Effector memory CD8-positive, alpha-beta T cell (primary cell): Measurements from ENCODE around the gene CNFN.
A peak's percentile ranks its signal among the peaks of the same experiment; 100 is the strongest.

Source experiments
- ATAC-seq: fragments of 150-1000 bp; cut with Tn5 transposase; replicated peaks from 2 replicates; pipeline ENCODE4 v1.10.0; 2021; ENCODE audit warnings: mild to moderate bottlenecking, moderate library complexity
- DNase-seq, 3 experiments: peaks; one replicate each; pipeline ENCODE4 v3.0.0; 2021
- H3K27ac Mint-ChIP-seq, 2 donors: one replicate each; pipeline ENCODE4 v1.8.0; 2022; ENCODE audit warnings: mild to moderate bottlenecking in 2 of 2, mixed read lengths in 2 of 2, moderate library complexity in 2 of 2
- H3K27me3 Mint-ChIP-seq, 2 donors: one replicate each; pipeline ENCODE4 v1.8.0; 2022; ENCODE audit warnings: mixed read lengths in 2 of 2
- H3K36me3 Mint-ChIP-seq: one replicate; pipeline ENCODE4 v1.8.0; 2022; ENCODE audit warnings: mild to moderate bottlenecking, moderate library complexity, mixed read lengths; ENCODE audit not compliant: insufficient read depth
- H3K4me1 Mint-ChIP-seq, 2 donors: one replicate each; pipeline ENCODE4 v1.8.0; 2022; ENCODE audit warnings: low read depth in 2 of 2, mixed read lengths in 2 of 2
- H3K4me3 Mint-ChIP-seq, 2 donors: one replicate each; pipeline ENCODE4 v1.8.0; 2022; ENCODE audit warnings: mild to moderate bottlenecking in 2 of 2, mixed read lengths in 2 of 2, moderate library complexity in 2 of 2
- H3K9me3 Mint-ChIP-seq, 2 donors: one replicate each; pipeline ENCODE4 v1.8.0; 2022; ENCODE audit warnings: mixed read lengths in 2 of 2

The CNFN gene

GRCh38 chr19:42378225-42379215 lies 11.6 kb downstream of the CNFN start:
- DNase-seq (no peak), ATAC-seq (no peak)
- Mint-ChIP-seq H3K36me3 (no peaks in the 10 kb centered on the region), H3K27me3 (peaks cover 21 to 33% of the 10 kb centered on the region in 2 donors), H3K9me3 (no peaks in the 10 kb centered on the region), H3K27ac (no peak overlapping the region), H3K4me1 (no peaks in the 10 kb centered on the region), H3K4me3 (no peak overlapping the region)

GRCh38 chr19:42376177-42376555 lies 13.9 kb downstream of the CNFN start:
- Mint-ChIP-seq H3K4me3 (no peak overlapping the region), H3K27ac (no peak overlapping the region), H3K27me3 (peaks cover 10 to 11% of the 10 kb centered on the region in 2 donors), H3K9me3 (no peaks in the 10 kb centered on the region), H3K4me1 (no peaks in the 10 kb centered on the region), H3K36me3 (no peaks in the 10 kb centered on the region)
- no peak for ATAC-seq
- DNase-seq, result no peak

GRCh38 chr19:42375415-42376176 lies 14.5 kb downstream of the CNFN start:
- H3K4me1 Mint-ChIP-seq, result no peaks in the 10 kb centered on the region
- H3K27ac Mint-ChIP-seq, result no peak overlapping the region
- DNase-seq (no peak), ATAC-seq (no peak)
- no peaks in the 10 kb centered on the region for H3K36me3 Mint-ChIP-seq
- H3K9me3 Mint-ChIP-seq, result no peaks in the 10 kb centered on the region
- no peak overlapping the region for H3K4me3 Mint-ChIP-seq
- peaks cover 7 to 9% of the 10 kb centered on the region in 2 donors for H3K27me3 Mint-ChIP-seq

GRCh38 chr19:42374826-42375376 lies 15.2 kb downstream of the CNFN start:
- ATAC-seq (no peak), DNase-seq (no peak)
- H3K27me3 Mint-ChIP-seq, result peaks cover 0 to 2% of the 10 kb centered on the region in 2 donors
- no peaks in the 10 kb centered on the region for H3K4me1 Mint-ChIP-seq
- no peak overlapping the region for H3K27ac Mint-ChIP-seq
- no peaks in the 10 kb centered on the region for H3K9me3 Mint-ChIP-seq
- H3K4me3 Mint-ChIP-seq, result no peak overlapping the region
- H3K36me3 Mint-ChIP-seq, result no peaks in the 10 kb centered on the region

GRCh38 chr19:42370626-42371175 lies 19.4 kb downstream of the CNFN start:
- H3K4me1 Mint-ChIP-seq, result peaks cover 0 to 3% of the 10 kb centered on the region in 2 donors
- no peaks in the 10 kb centered on the region for H3K27me3 Mint-ChIP-seq
- ATAC-seq (no peak), DNase-seq (no peak)
- no peak overlapping the region for H3K4me3 Mint-ChIP-seq
- H3K9me3 Mint-ChIP-seq, result no peaks in the 10 kb centered on the region
- no peaks in the 10 kb centered on the region for H3K36me3 Mint-ChIP-seq
- H3K27ac Mint-ChIP-seq, result peak overlapping the region in 1 of 2 donors; percentile 65

- peak overlapping the region in 1 of 2 donors; percentile 65 for H3K27ac Mint-ChIP-seq
- no peak for ATAC-seq
- no peak for DNase-seq
- H3K4me1 Mint-ChIP-seq, result peaks cover 0 to 3% of the 10 kb centered on the region in 2 donors
- peaks cover under 1% of the 10 kb centered on the region for H3K36me3 Mint-ChIP-seq
- no peaks in the 10 kb centered on the region for H3K27me3 Mint-ChIP-seq
- H3K4me3 Mint-ChIP-seq, result no peak overlapping the region
- H3K9me3 Mint-ChIP-seq, result no peaks in the 10 kb centered on the region
These were observed 20.0 kb downstream of the CNFN start for GRCh38 chr19:42370068-42370520.

- no peaks in the 10 kb centered on the region for H3K27me3 Mint-ChIP-seq
- no peak for DNase-seq
- no peaks in the 10 kb centered on the region for H3K9me3 Mint-ChIP-seq
- no peak overlapping the region for H3K27ac Mint-ChIP-seq
- H3K36me3 Mint-ChIP-seq, result peaks cover 3% of the 10 kb centered on the region
- ATAC-seq, result no peak
- H3K4me3 Mint-ChIP-seq, result no peak overlapping the region
- H3K4me1 Mint-ChIP-seq, result peaks cover 0 to 3% of the 10 kb centered on the region in 2 donors
These were observed 20.5 kb downstream of the CNFN start for GRCh38 chr19:42369433-42370067.

GRCh38 chr19:42368765-42369164 lies 21.3 kb downstream of the CNFN start:
- no peaks in the 10 kb centered on the region for H3K9me3 Mint-ChIP-seq
- H3K27me3 Mint-ChIP-seq, result no peaks in the 10 kb centered on the region
- no peak overlapping the region for H3K4me3 Mint-ChIP-seq
- peaks cover 3% of the 10 kb centered on the region for H3K36me3 Mint-ChIP-seq
- ATAC-seq, result no peak
- H3K27ac Mint-ChIP-seq, result no peak overlapping the region
- no peak for DNase-seq
- peaks cover 0 to 3% of the 10 kb centered on the region in 2 donors for H3K4me1 Mint-ChIP-seq

- no peak overlapping the region for H3K4me3 Mint-ChIP-seq
- H3K36me3 Mint-ChIP-seq, result peaks cover 3% of the 10 kb centered on the region
- DNase-seq (no peak), ATAC-seq (no peak)
- no peak overlapping the region for H3K27ac Mint-ChIP-seq
- no peaks in the 10 kb centered on the region for H3K9me3 Mint-ChIP-seq
- H3K4me1 Mint-ChIP-seq, result peaks cover 0 to 3% of the 10 kb centered on the region in 2 donors
- H3K27me3 Mint-ChIP-seq, result no peaks in the 10 kb centered on the region
These were observed 21.7 kb downstream of the CNFN start for GRCh38 chr19:42368360-42368759.

GRCh38 chr19:42367929-42368328 lies 22.2 kb downstream of the CNFN start:
- H3K27ac Mint-ChIP-seq, result no peak overlapping the region
- no peak overlapping the region for H3K4me3 Mint-ChIP-seq
- H3K36me3 Mint-ChIP-seq, result peaks cover 3% of the 10 kb centered on the region
- H3K4me1 Mint-ChIP-seq, result peaks cover 0 to 3% of the 10 kb centered on the region in 2 donors
- H3K9me3 Mint-ChIP-seq, result no peaks in the 10 kb centered on the region
- ATAC-seq, result no peak
- no peaks in the 10 kb centered on the region for H3K27me3 Mint-ChIP-seq
- no peak for DNase-seq

- no peak overlapping the region for H3K4me3 Mint-ChIP-seq
- peaks cover 3% of the 10 kb centered on the region for H3K36me3 Mint-ChIP-seq
- H3K4me1 Mint-ChIP-seq, result peaks cover 0 to 3% of the 10 kb centered on the region in 2 donors
These were observed 23.4 kb downstream of the CNFN start for GRCh38 chr19:42366673-42367072.

GRCh38 chr19:42363614-42364346 lies 26.3 kb downstream of the CNFN start:
- H3K27me3 Mint-ChIP-seq, result no peaks in the 10 kb centered on the region
- no peak for ATAC-seq
- no peak overlapping the region for H3K27ac Mint-ChIP-seq
- DNase-seq, result no peak
- H3K4me1 Mint-ChIP-seq, result peaks cover 0 to 1% of the 10 kb centered on the region in 2 donors
- H3K36me3 Mint-ChIP-seq, result peaks cover 3% of the 10 kb centered on the region
- H3K9me3 Mint-ChIP-seq, result no peaks in the 10 kb centered on the region
- no peak overlapping the region for H3K4me3 Mint-ChIP-seq

More at GRCh38 chr19:42366673-42367072, 23.4 kb downstream of the CNFN start:
- Mint-ChIP-seq H3K27me3 (no peaks in the 10 kb centered on the region), H3K9me3 (no peaks in the 10 kb centered on the region), H3K27ac (peak overlapping the region in 1 of 2 donors; percentile 54)
- DNase-seq, result no peak
- ATAC-seq, result no peak
